Measurements from ENCODE around the gene GPR119.
"Not testable (repeated sequence)": the region's sequence is repeated elsewhere in the genome, so short reads cannot be mapped to it uniquely, and the experiment has no call there.

GPR119 gene

GRCh38 chrX:130386408-130386808, 934 bp upstream of the GPR119 start:
- ATAC-seq (replicated peaks) (no peak), DNase-seq (no peak)
- H3K27me3 Mint-ChIP-seq: peaks cover 0 to 10% of the 10 kb centered on the region in 2 donors
- H3K4me1 Mint-ChIP-seq: no peaks in the 10 kb centered on the region
- no peak overlapping the region for H3K4me3 Mint-ChIP-seq
- H3K9me3 Mint-ChIP-seq: peaks cover 0 to 1% of the 10 kb centered on the region in 2 donors
- H3K27ac Mint-ChIP-seq: no peak overlapping the region
- H3K36me3 Mint-ChIP-seq: no peaks in the 10 kb centered on the region

GRCh38 chrX:130378024-130378669, 7.3 kb downstream of the GPR119 start:
- ATAC-seq (replicated peaks): no peak
- Mint-ChIP-seq H3K27me3 (peaks cover 0 to 3% of the 10 kb centered on the region in 2 donors), H3K4me1 (no peaks in the 10 kb centered on the region), H3K9me3 (no peaks in the 10 kb centered on the region), H3K4me3 (no peak overlapping the region), H3K36me3 (no peaks in the 10 kb centered on the region), H3K27ac (no peak overlapping the region)
- no peak for DNase-seq

- no peaks in the 10 kb centered on the region for H3K9me3 Mint-ChIP-seq
- peaks cover 0 to 7% of the 10 kb centered on the region in 2 donors for H3K36me3 Mint-ChIP-seq
- H3K4me3 Mint-ChIP-seq: no peak overlapping the region
- no peak overlapping the region for H3K27ac Mint-ChIP-seq
- no peaks in the 10 kb centered on the region for H3K4me1 Mint-ChIP-seq
- H3K27me3 Mint-ChIP-seq: no peaks in the 10 kb centered on the region
- DNase-seq: no peak
- no peak for ATAC-seq (replicated peaks)
These were observed 9.4 kb downstream of the GPR119 start for GRCh38 chrX:130376077-130376476.

- not testable (repeated sequence) for H3K9me3 Mint-ChIP-seq; H3K27ac Mint-ChIP-seq; DNase-seq; H3K4me3 Mint-ChIP-seq; H3K27me3 Mint-ChIP-seq; H3K4me1 Mint-ChIP-seq; ATAC-seq (replicated peaks)
- peaks cover 9 to 15% of the 10 kb centered on the region in 2 donors for H3K36me3 Mint-ChIP-seq
These were observed 33.4 kb downstream of the GPR119 start for GRCh38 chrX:130352050-130352449.

GRCh38 chrX:130351567-130351966, 33.9 kb downstream of the GPR119 start:
- H3K9me3 Mint-ChIP-seq: no peaks in the 10 kb centered on the region
- H3K4me1 Mint-ChIP-seq: no peaks in the 10 kb centered on the region
- H3K27me3 Mint-ChIP-seq: no peaks in the 10 kb centered on the region
- no peak for DNase-seq
- no peak overlapping the region for H3K4me3 Mint-ChIP-seq
- H3K27ac Mint-ChIP-seq: no peak overlapping the region
- peaks cover 9 to 15% of the 10 kb centered on the region in 2 donors for H3K36me3 Mint-ChIP-seq
- ATAC-seq (replicated peaks): no peak

- H3K4me3 Mint-ChIP-seq: no peak overlapping the region
- DNase-seq (no peak), ATAC-seq (replicated peaks) (no peak)
- peaks cover 3 to 4% of the 10 kb centered on the region in 2 donors for H3K36me3 Mint-ChIP-seq
- no peak overlapping the region for H3K27ac Mint-ChIP-seq
- H3K27me3 Mint-ChIP-seq: no peaks in the 10 kb centered on the region
- H3K4me1 Mint-ChIP-seq: no peaks in the 10 kb centered on the region
- H3K9me3 Mint-ChIP-seq: no peaks in the 10 kb centered on the region
These were observed 38.2 kb downstream of the GPR119 start for GRCh38 chrX:130347321-130347720.

GRCh38 chrX:130343411-130343810, 42.1 kb downstream of the GPR119 start:
- H3K9me3 Mint-ChIP-seq: no peaks in the 10 kb centered on the region
- ATAC-seq (replicated peaks): no peak
- no peak overlapping the region for H3K27ac Mint-ChIP-seq
- H3K4me3 Mint-ChIP-seq: no peak overlapping the region
- H3K4me1 Mint-ChIP-seq: peaks cover 3 to 19% of the 10 kb centered on the region in 2 donors
- no peaks in the 10 kb centered on the region for H3K36me3 Mint-ChIP-seq
- no peak for DNase-seq
- no peaks in the 10 kb centered on the region for H3K27me3 Mint-ChIP-seq

GRCh38 chrX:130340271-130340670, 45.2 kb downstream of the GPR119 start:
- no peaks in the 10 kb centered on the region for H3K9me3 Mint-ChIP-seq
- H3K4me1 Mint-ChIP-seq: peaks cover 3 to 19% of the 10 kb centered on the region in 2 donors
- peak overlapping the region; percentile 96 to 99 for H3K4me3 Mint-ChIP-seq
- no peak for DNase-seq
- no peaks in the 10 kb centered on the region for H3K27me3 Mint-ChIP-seq
- H3K27ac Mint-ChIP-seq: peak overlapping the region; percentile 96
- ATAC-seq (replicated peaks): peak in 1 of 2 donors; percentile 29
- H3K36me3 Mint-ChIP-seq: no peaks in the 10 kb centered on the region

- peak within 1 kb of the TSS; percentile 96 for H3K27ac Mint-ChIP-seq
- peaks cover 3 to 19% of the 10 kb centered on the region in 2 donors for H3K4me1 Mint-ChIP-seq
These were observed 45.9 kb downstream of the GPR119 start, which contains the start of gene SLC25A14 for GRCh38 chrX:130339408-130340222. Gene SLC25A14, plus strand, starts transcription at chrX:130339919. Its CDS starts 360 bp downstream, at chrX:130340279.

GRCh38 chrX:130338869-130339268, 46.6 kb downstream of the GPR119 start:
- H3K9me3 Mint-ChIP-seq; H3K27me3 Mint-ChIP-seq; ATAC-seq (replicated peaks); H3K27ac Mint-ChIP-seq; DNase-seq; H3K36me3 Mint-ChIP-seq: not testable (repeated sequence)
- H3K4me1 Mint-ChIP-seq: peaks cover 3 to 19% of the 10 kb centered on the region in 2 donors
- peak overlapping the region; percentile 96 to 99 for H3K4me3 Mint-ChIP-seq

More at GRCh38 chrX:130339408-130340222, 45.9 kb downstream of the GPR119 start, which contains the start of gene SLC25A14:
- no peaks in the 10 kb centered on the region for H3K27me3 Mint-ChIP-seq
- no peaks in the 10 kb centered on the region for H3K9me3 Mint-ChIP-seq
- DNase-seq (peak; percentile 57), ATAC-seq (replicated peaks) (peak; percentile 89 to 92)
- H3K4me3 Mint-ChIP-seq: peak within 1 kb of the TSS; percentile 96 to 99
- H3K36me3 Mint-ChIP-seq: no peaks in the 10 kb centered on the region

GRCh38 chrX:130336531-130336930, 48.9 kb downstream of the GPR119 start:
- H3K9me3 Mint-ChIP-seq: no peaks in the 10 kb centered on the region
- peaks cover 0 to 4% of the 10 kb centered on the region in 2 donors for H3K27me3 Mint-ChIP-seq
- ATAC-seq (replicated peaks): no peak
- H3K4me1 Mint-ChIP-seq: peaks cover 3 to 19% of the 10 kb centered on the region in 2 donors
- no peaks in the 10 kb centered on the region for H3K36me3 Mint-ChIP-seq
- H3K4me3 Mint-ChIP-seq: no peak overlapping the region
- H3K27ac Mint-ChIP-seq: no peak overlapping the region
- no peak for DNase-seq

All from stimulated activated naive B cell treated with anti-CD40 and anti-IgM and Interleukin-4, amounts not matched to agents 10 μg/mL and 1 μg/mL and 100 μg/mL, for 72 hours (primary cell).